Measurements from ENCODE around the gene HES1.
"Not testable (repeated sequence)": the region's sequence is repeated elsewhere in the genome, so short reads cannot be mapped to it uniquely, and the experiment has no call there.

Gene HES1, protein sequence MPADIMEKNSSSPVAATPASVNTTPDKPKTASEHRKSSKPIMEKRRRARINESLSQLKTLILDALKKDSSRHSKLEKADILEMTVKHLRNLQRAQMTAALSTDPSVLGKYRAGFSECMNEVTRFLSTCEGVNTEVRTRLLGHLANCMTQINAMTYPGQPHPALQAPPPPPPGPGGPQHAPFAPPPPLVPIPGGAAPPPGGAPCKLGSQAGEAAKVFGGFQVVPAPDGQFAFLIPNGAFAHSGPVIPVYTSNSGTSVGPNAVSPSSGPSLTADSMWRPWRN

DNA sequence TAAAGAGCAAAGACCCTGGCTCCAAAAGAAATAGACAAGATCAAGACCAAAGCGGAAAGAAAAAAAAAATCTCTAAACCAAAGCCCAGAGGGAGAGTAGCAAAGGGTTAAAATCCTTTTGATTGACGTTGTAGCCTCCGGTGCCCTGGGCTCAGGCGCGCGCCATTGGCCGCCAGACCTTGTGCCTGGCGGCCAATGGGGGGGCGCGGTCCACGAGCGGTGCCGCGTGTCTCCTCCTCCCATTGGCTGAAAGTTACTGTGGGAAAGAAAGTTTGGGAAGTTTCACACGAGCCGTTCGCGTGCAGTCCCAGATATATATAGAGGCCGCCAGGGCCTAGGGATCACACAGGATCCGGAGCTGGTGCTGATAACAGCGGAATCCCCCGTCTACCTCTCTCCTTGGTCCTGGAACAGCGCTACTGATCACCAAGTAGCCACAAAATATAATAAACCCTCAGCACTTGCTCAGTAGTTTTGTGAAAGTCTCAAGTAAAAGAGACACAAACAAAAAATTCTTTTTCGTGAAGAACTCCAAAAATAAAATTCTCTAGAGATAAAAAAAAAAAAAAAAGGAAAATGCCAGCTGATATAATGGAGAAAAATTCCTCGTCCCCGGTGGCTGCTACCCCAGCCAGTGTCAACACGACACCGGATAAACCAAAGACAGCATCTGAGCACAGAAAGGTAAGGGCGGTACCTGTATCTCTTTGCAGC, at the start of gene HES1:
Gene HES1, plus strand, starts transcription at position 343 of the 713 bp plus-strand sequence. Its CDS starts 233 bp downstream, at position 576.
- FAIRE-seq: peak; percentile 46

DNA sequence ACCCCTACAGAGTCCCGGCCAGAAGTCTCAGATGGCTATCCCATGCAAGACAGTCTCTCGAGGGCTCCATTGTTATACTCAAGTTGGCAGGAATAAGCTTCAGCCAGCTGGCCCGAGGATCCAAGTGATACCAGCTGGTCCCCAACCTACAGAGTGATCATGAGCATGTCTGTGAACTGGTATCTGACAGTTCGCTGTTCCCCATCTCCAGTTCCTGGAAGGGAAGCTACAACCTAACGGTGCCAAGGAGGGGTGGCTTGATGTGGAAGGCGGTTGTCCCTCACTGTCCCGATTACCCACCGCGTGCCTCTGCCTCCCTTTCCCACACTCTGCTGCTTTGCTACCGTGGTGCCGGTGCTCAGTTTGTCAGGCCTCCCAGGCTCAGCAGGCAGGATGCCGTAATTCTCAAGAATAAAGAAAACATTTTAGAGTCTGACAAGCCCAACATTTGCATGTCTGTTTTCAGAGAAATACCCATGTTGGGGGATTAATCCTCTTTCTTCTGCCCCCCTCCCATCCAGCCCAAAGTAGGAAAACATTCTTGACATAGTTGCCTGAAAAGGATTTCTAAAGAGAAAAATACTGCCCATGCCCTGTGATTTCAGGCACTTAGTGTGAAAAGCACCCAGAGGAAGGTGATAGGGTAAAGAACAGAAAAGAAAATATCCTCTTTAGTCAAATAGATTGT, 49.4 kb upstream of the HES1 start:
- no peak for FAIRE-seq

DNA sequence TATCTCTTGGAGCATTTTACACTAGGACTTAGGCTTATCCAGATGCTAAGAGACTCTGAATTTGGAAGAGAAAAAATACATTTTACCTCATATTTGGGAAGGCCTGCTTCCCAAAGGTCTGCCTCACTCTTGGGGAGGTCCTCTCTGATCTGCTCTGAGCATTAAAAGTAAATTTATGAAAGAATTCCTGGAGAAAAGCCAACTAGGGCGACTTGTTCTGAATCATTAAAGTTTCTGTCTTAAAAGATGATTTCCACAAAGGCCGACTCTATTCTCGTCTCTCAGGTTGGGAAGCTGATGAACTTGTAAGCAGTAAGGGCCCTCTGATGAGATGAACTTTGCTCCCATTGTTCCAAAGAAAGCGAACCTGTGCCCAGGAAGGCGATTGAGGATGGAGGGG, 48.7 kb upstream of the HES1 start:
- no peak for FAIRE-seq

DNA sequence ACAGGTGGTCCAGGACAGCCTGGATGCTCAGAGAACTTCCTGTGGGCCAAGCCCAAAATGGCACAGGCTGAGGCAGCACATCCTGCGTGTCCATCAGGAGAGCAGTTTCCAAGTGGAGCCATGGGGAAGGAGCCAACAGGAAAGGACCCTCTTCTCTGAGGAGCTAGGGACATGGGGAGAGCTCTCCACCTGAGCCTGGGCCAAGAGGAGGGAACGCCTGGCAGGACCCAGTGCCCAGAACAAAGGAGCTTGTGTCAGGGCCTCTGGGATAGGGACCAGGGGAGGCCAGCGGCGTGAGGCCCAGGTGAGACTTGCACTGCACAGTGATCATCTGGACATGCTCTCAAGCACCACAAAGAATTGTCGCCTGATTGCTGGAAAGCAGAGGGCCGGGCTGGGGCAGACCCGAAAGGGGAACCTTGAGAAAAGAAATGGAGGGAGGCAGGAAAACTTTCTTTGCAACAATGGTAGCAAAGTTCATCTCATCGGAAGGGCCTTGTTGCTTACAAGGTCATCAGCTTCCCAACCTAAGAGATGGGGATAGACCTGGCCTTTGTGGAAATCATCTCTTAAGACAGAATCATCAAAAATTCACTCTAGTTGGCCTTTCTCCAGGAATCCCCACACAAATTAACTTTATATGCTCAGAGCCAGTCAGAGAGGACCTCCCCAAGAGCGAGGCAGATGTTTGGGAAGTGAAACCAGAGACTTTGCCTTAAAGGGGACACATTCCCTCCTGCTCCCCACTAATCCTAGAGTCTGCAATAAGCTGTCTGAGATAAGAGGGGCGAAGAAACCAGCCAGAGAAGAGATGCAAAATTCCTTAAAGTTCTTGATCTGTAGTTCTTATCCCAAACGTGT, 47.7 kb upstream of the HES1 start:
- FAIRE-seq: no peak

DNA sequence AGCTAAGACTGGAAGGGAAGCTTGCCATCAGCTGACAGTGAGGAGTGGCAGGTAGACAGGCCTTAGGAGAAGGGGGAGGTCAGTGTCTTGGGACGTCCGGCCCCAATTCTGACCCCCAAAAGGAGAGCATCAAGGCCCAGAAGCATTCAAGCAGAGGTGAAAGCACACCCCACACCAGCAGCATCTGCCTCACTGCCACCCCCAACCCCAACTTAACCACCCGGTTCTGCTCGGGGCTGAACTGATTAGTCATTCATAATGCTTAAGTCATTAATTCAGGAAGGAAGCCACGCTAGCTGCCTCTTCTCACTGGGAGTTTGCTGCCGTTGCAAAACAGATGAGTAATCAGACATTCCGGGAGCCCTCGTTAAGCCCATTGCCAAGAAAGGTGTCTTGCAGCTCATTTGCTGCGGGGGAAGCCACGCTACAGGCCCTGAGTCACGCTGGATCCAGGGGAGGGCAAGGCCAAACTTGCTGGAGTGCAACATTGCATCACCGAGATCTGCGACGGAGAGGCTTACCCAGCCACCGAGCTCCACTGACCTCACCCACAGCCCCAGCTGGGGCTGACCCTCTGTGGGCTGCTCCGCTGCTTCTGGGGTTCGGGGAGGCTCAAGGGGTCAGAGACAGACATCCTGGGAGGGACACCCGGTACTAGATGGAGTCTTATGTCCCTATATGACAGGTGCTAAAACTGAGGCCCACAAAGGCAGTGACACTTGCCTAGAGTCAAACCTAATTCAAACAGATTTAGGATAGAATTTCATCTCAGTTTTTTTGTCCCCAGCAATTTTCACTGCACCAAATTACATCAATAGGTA, 46.4 kb upstream of the HES1 start:
- no peak for FAIRE-seq

DNA sequence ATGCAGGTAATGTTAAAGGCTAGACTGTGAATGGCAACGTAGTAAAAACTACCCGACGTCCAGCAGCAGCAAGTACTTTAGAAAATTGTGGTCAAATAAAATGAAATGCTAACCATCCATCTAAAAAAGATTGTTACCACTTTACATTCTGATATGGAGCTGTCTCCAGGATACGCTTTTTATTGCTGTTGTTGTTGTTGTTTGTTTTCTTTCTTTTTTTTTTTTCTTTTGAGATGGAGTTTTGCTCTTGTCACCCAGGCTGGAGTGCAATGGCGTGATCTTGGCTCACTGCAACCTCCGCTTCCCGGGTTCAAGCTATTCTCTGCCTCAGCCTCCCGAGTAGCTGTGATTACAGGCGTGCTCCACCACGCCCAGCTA, 45.8 kb upstream of the HES1 start:
- not testable (repeated sequence) for FAIRE-seq

DNA sequence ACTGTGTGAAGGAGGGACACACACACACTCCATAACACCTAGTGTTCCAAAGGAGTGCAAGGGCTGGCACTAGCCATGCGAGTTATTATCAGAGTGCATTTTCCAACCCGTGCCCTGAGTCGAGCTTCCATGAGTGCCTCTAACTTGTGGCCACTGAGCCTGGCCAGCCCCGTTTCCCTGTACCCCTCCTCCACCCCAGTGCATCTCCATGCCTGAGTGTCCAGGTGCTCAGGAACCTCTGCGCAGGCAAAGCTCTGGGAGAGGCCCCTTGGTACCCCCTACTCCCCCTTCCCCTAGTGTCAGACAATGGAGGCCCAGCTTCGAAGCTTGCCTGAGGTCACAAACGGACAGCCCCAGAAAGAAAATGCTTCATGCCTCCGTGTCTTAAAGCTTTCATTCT, 45.2 kb upstream of the HES1 start:
- no peak for FAIRE-seq

DNA sequence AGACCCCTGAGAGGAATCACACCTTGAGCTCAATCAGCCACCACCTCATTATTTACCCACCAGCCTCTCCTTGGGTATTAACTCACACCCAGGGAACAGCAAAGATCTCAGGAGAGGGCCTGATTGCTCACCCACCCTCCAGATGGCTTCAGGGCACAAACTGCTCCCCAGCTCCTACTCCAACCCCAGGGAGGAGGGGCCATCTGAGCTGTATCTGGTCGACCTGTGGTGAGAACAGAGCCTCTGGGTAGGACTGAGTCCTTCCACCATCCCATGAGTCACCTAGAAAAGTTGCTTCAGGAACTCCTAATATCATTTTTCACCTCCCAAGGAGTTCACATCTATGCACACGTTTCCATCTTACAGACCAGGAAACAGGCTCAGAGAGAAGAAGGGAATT, 44.8 kb upstream of the HES1 start:
- FAIRE-seq: no peak

DNA sequence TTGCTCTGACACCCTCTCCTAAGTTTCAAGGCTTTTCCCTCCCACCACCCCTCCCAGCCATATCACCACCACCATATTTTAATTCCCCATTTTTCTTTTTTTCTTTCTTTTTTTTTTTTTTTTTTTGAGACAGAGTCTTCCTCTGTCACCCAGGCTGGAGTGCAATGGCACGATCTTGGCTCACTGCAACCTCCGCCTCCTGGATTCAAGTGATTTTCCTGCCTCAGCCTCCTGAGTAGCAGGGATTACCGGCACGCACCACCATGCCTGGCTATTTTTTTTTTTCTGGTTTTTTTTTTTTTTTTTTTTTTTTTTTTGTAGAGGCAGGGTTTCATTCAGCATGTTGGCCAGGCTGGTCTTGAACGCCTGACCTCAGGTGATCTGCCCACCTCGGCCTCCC, 44.1 kb upstream of the HES1 start:
- FAIRE-seq: not testable (repeated sequence)

DNA sequence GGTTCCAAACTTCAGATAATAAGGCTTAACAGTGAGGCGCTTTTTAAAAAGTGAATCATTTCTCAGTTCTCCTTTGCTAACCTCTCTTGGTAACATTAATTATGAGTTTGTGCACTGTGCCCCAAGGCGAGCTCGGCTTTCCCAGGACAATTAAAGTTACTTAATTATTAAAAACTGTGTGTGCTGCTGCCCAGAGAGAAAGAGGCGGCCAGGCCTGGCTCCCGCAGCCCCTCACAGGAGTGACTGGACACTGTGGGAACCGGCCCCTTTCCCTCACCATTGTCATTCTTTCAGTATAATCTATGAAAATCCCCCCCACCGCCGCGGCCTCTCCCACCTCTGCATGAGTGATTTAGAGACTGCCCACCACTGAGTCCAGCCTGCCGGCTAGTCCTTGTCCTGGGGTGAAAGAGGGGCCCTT, 43.1 kb upstream of the HES1 start:
- no peak for FAIRE-seq

DNA sequence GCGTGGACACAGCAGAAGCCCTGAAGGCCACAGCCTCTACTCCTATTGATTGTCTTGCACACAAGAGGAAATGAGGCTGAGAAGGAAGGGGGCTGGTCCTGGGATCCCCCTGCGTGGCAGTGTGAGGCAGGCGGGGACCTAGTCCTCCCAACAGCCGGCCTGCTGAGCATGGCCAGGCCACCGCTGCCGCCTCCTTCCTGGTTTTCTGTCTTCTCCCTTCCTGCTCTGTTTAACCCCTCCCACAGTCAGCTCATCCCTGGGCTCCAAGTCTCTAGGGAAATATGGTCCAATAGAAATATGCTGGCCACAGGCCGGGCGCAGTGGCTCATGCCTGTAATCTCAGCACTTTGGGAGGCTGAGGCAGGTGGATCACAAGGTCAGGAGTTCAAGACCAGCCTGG, 42.1 kb upstream of the HES1 start:
- no peak for FAIRE-seq

DNA sequence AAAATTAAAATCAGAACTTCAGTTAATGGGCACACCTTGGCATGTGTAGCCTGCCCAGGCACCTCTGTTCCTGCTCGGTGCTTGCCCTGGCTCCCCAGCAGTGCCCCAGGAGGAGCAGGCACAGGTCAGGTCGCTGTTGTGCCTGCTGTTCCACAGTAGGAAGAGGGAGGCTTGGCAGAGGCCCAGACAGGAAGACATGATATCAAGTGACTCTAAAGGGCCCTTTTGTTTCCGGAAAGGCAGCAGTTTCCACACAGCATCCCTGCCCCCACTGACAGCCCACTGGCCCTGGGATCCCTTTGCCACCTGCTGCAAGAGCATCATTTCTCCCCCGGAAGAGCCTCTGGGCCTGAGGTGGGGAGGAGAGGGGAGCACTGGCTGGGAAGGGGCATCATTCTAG, 40.5 kb upstream of the HES1 start:
- FAIRE-seq: no peak

DNA sequence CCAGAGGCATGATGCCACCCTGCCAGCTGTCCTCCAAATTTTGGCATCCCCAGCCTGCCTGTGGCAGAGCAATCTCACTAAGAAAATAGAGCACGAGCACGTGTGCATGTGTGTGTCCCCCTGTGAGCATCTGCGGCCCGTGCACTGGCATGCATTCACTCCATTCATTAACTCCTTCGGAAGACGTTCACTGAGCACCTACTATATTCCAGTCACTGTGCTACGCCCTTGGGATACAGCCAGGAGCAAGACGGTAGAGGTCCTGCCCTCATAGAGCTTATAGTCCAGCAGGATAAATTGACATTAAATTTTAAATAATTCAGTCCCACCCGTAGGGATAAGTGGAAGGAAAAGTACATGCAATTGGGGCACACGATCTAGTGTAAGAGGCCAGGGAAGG, 40.0 kb upstream of the HES1 start:
- FAIRE-seq: no peak

DNA sequence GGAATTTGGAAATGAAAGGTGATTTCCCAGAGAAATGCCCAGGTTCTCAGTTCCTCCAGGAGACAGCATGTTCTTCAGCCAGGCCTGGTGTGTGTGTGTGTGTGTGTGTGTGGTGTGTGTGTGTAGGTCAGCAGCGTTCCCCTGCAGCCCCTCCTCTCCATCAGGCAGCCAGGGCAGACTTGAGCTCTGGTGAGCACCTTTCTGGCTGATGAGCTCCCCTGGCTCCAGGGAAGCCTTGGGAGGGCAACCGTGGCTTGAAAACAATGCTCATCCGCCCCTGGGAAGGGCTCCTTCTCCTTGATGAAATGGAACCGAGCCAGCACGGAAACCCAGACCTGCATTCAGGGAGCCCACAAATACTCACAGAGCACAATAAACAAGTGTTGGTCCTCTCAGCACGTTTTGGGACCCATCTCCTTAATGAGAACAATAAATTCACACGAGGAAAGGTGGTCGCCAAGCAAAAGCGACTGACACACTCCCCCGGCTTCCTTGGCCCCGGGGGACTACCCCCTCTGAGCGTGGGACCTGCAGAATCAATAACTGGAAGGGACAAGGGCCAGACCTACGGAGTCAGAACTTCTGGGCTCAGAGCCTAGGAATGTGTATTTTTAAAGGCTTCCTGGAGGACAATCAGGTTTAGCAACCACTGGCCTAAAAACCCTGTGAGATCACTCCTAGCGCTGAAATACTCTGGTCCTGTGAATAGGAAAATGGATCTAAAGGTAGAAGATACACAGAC, 38.6 kb upstream of the HES1 start:
- FAIRE-seq: no peak

DNA sequence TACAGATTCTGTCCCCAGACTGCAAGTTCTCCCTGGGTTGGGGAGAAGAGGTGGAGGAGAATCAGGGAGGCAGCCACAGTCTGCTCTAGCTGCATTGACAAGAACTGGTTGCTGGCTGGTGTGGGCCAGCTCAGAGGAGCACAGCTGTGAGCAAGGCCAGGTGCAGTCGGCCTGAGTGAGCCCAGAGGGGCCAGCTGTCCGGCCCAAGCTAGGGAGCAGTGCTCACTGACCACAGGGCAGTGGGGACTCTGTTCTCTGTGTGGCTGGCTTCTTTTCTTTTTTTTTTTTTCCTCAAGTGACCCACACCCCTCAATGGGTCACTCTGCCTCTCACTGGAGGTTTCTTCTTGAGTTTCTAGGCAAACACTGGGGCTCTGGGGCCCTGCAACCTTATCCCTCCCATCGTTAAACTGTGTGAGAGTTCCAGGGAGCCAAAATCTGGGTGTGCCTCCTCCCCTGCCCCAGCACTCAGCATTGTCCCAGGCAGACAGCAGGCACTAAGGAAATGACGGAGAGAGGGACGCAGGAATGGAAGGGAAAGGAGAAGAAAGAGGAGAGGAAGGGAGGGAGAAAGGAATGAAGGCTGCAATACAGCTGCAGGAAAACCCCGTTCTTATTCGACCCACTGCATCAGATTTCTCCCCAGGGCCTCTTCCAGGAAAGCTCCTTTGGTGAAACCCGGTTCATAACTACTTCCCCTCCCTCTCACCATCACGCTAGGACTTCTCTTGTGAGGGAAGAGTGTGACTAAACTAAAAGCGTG, 37.7 kb upstream of the HES1 start:
- FAIRE-seq: no peak

DNA sequence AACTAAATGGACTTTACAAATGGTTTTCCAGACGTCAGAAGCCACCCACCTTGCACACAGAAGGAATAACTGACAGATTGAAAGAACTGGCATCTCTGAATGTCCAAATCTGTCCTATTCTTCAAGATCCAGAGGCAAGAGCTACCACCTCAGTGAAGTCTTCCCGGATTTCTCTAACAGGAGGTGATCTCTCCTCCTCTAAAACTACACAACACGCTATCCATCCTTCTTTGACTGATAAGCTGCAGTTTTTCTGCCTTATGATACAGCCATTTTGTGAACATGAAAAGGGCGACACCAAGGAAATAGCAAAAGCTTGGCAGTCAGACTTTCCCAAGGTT, 37.1 kb upstream of the HES1 start:
- no peak for FAIRE-seq

DNA sequence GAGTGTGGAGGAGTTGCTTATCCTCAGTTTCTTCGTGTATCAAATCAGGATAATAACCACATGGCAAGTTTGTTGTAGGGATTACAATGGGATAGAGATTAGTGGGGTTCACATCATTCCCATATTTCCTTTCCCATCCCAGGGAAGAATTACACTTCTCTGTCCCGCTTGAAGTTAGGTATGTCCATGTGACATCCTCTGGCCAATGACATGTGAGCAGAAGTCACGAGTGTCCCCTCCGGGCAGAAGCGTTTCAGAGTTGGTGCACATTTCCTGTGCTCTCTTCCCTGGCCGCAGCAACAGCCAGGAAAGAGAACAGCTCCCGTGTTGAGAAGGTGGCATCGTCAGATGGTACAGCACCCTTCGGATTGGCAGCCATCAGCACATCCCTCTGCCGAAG, 36.7 kb upstream of the HES1 start:
- no peak for FAIRE-seq

DNA sequence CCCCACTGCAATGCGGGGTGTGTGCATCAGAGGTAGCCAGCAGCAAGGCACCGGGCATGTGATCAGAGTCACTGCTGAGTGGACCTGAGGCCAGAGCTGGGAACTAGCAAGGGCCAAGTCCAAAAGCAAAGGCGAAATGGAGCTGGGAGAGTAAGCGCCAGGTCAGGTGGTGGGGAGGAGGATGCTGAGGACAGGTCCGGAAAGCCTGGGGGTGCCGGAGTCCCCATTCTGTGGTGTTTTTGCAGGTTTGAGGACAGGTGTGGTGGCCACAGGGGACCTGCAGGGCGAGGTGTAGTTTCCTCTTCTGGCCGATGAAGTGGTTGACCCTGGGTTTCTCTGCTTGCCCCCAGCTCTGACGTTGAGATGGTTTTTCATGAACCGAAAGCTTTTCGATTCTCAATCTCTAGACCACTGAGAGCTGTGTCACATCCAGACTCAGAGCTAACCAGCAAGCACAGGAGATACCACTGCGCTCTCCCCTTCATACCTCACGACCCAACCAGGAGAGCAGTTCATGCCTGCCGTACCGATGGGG, 35.0 kb upstream of the HES1 start:
- FAIRE-seq: no peak

DNA sequence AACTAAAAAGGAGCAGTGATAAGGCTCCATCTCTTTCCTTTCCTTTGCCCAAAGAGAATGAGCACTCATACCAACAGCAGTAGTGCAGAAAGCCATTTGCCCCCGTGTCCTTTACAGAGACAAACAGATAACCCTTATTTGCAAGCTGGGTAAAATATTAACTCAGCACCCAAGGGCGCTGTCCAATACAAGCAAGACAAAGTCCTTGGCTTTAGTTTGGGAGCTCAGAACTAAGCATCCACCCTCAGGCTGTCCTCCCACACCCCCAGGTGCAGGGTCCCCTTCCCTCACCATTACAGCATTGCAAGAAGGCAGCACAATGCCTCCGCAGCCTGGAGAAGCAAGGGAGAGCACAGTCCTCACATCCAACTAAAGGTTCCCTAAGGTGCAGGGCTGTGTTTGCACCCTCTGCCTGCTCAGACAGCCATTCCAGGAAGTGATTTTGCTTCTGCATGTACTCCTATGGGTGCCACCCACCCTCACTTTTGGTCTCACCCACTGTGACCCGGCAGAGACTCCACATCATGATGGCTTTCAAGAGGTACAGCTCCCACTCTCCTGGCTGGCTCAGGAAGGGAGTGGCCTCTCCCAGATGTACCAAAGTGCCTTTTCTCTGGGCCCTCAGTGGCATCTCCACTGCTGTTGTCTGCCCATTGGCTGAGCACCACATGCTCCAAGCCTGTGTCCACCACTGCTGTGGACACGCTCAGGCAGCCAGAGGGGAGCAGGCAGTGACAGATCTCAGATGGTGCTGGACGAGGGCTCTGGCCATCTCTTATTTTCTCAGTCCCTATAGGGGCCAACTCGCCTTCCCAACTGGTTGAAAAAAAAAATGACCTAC, 34.1 kb upstream of the HES1 start:
- no peak for FAIRE-seq

DNA sequence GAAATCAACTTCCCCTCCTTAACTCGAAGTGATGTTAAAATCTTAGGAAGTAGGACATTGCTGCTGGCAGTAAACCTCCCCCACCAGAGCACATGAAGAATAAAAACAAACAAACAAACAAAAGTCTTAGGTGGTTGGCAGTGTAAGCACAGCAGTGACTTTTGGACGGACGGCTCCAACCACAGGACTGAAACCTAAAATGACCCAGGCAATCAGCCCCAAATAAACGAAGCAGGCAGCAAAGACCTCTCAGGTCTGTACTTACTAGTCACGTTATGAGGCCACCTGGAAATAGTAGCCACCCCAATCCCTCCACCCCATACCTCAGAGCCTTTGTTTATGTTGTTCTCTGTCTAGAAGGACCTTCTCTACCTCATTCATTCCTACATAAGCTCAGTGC, 33.5 kb upstream of the HES1 start:
- FAIRE-seq: no peak
